Mononuclear cell (primary cell): ENCODE measurements around the gene ENDOG. TPM values are rescaled to one million over a fixed set of nuclear protein-coding genes. Genes with fewer than 3 reads are reported as not detected.
"Not testable (repeated sequence)": the region's sequence is repeated elsewhere in the genome, so short reads cannot be mapped to it uniquely, and the experiment has no call there.

Experiments
- H3K27me3 ChIP-seq: 2 replicates; pipeline ENCODE4 v1.6.0; 2011; ENCODE audit warnings: low read length, control low read depth; ENCODE audit not compliant: insufficient read depth
- H3K4me1 ChIP-seq: 2 replicates; pipeline ENCODE4 v1.5.1; 2011; ENCODE audit warnings: mild to moderate bottlenecking, low read length, control low read depth; ENCODE audit not compliant: insufficient read depth
- H3K4me3 ChIP-seq: 2 replicates; pipeline ENCODE4 v1.5.1; 2011; ENCODE audit warnings: mild to moderate bottlenecking, low read length, moderate library complexity
- H3K9me3 ChIP-seq: 2 replicates; pipeline ENCODE4 v1.5.1; 2011; ENCODE audit warnings: low read depth, mild to moderate bottlenecking, control low read depth, low read length
- total RNA-seq: library from RNA; depleted of rRNA; stranded (reverse); fragments of >200 nt; gene quantifications from one replicate; pipeline ENCODE4 v1.2.3, GENCODE V29; 2012

ENDOG gene
- total RNA-seq, 1 donor, result 3.0 TPM

GRCh38 chr9:128788445-128788844, 29.9 kb upstream of the ENDOG start:
- no peak overlapping the region for H3K4me3 ChIP-seq
- no peaks in the 10 kb centered on the region for H3K27me3 ChIP-seq
- H3K4me1 ChIP-seq, result peaks cover 25% of the 10 kb centered on the region
- H3K9me3 ChIP-seq, result no peaks in the 10 kb centered on the region

GRCh38 chr9:128790536-128790935, 27.8 kb upstream of the ENDOG start:
- Histone ChIP-seq H3K27me3 (no peaks in the 10 kb centered on the region), H3K9me3 (no peaks in the 10 kb centered on the region), H3K4me1 (peaks cover 18% of the 10 kb centered on the region), H3K4me3 (no peak overlapping the region)

GRCh38 chr9:128792134-128792533, 26.2 kb upstream of the ENDOG start:
- Histone ChIP-seq H3K9me3 (no peaks in the 10 kb centered on the region), H3K4me3 (no peak overlapping the region), H3K4me1 (peaks cover 13% of the 10 kb centered on the region), H3K27me3 (no peaks in the 10 kb centered on the region)

GRCh38 chr9:128792978-128793686, 25.2 kb upstream of the ENDOG start:
- no peaks in the 10 kb centered on the region for H3K27me3 ChIP-seq
- H3K4me1 ChIP-seq, result peaks cover 7% of the 10 kb centered on the region
- no peaks in the 10 kb centered on the region for H3K9me3 ChIP-seq
- no peak overlapping the region for H3K4me3 ChIP-seq

- not testable (repeated sequence) for H3K27me3 ChIP-seq, H3K9me3 ChIP-seq, H3K4me3 ChIP-seq, H3K4me1 ChIP-seq
These were observed 23.3 kb upstream of the ENDOG start for GRCh38 chr9:128794961-128795360.

- H3K4me1 ChIP-seq, result no peaks in the 10 kb centered on the region
These were observed 19.4 kb upstream of the ENDOG start for GRCh38 chr9:128798896-128799295.

GRCh38 chr9:128800061-128800460, 18.2 kb upstream of the ENDOG start:
- Histone ChIP-seq H3K9me3 (no peaks in the 10 kb centered on the region), H3K4me3 (no peak overlapping the region), H3K4me1 (no peaks in the 10 kb centered on the region), H3K27me3 (no peaks in the 10 kb centered on the region)

More at GRCh38 chr9:128798896-128799295, 19.4 kb upstream of the ENDOG start:
- Histone ChIP-seq H3K27me3 (no peaks in the 10 kb centered on the region), H3K4me3 (no peak overlapping the region), H3K9me3 (no peaks in the 10 kb centered on the region)

- H3K4me3 ChIP-seq, result no peak overlapping the region
- no peaks in the 10 kb centered on the region for H3K27me3 ChIP-seq
- no peaks in the 10 kb centered on the region for H3K9me3 ChIP-seq
- no peaks in the 10 kb centered on the region for H3K4me1 ChIP-seq
These were observed 15.8 kb upstream of the ENDOG start for GRCh38 chr9:128802482-128802881.

- Histone ChIP-seq H3K4me1 (no peaks in the 10 kb centered on the region), H3K4me3 (no peak overlapping the region), H3K9me3 (no peaks in the 10 kb centered on the region), H3K27me3 (no peaks in the 10 kb centered on the region)
These were observed 12.6 kb upstream of the ENDOG start for GRCh38 chr9:128805661-128806060.

GRCh38 chr9:128807827-128808226, 10.5 kb upstream of the ENDOG start:
- no peaks in the 10 kb centered on the region for H3K4me1 ChIP-seq
- no peaks in the 10 kb centered on the region for H3K27me3 ChIP-seq
- no peak overlapping the region for H3K4me3 ChIP-seq
- no peaks in the 10 kb centered on the region for H3K9me3 ChIP-seq

- H3K9me3 ChIP-seq, result no peaks in the 10 kb centered on the region
- no peaks in the 10 kb centered on the region for H3K4me1 ChIP-seq
- H3K27me3 ChIP-seq, result no peaks in the 10 kb centered on the region
- H3K4me3 ChIP-seq, result no peak overlapping the region
These were observed 9.8 kb upstream of the ENDOG start for GRCh38 chr9:128808543-128808942.

- no peaks in the 10 kb centered on the region for H3K27me3 ChIP-seq
- H3K4me3 ChIP-seq, result no peak overlapping the region
- no peaks in the 10 kb centered on the region for H3K9me3 ChIP-seq
- no peaks in the 10 kb centered on the region for H3K4me1 ChIP-seq
These were observed 9.2 kb upstream of the ENDOG start for GRCh38 chr9:128809036-128809599.

- Histone ChIP-seq H3K4me1 (no peaks in the 10 kb centered on the region), H3K9me3 (no peaks in the 10 kb centered on the region), H3K4me3 (no peak overlapping the region), H3K27me3 (no peaks in the 10 kb centered on the region)
These were observed 8.5 kb upstream of the ENDOG start for GRCh38 chr9:128809831-128810230.

- no peak overlapping the region for H3K4me3 ChIP-seq
- no peaks in the 10 kb centered on the region for H3K9me3 ChIP-seq
- no peaks in the 10 kb centered on the region for H3K27me3 ChIP-seq
- H3K4me1 ChIP-seq, result no peaks in the 10 kb centered on the region
These were observed 7.4 kb upstream of the ENDOG start for GRCh38 chr9:128810873-128811272.

- Histone ChIP-seq H3K4me3 (peak overlapping the region; percentile 61), H3K4me1 (peaks cover 17% of the 10 kb centered on the region), H3K9me3 (no peaks in the 10 kb centered on the region), H3K27me3 (no peaks in the 10 kb centered on the region)
These were observed 777 bp downstream of the ENDOG start for GRCh38 chr9:128818839-128819715.
